Activated T-helper 1 cell treated with Interleukin-2 at 50 U/mL for 16 hours (primary cell): ENCODE data around the gene HOXA9.

ENCODE experiments used
- DNase-seq: peaks from one replicate; pipeline ENCODE4 v3.0.0-alpha.2; 2020; ENCODE audit warnings: low read depth

HOXA9 gene

DNA sequence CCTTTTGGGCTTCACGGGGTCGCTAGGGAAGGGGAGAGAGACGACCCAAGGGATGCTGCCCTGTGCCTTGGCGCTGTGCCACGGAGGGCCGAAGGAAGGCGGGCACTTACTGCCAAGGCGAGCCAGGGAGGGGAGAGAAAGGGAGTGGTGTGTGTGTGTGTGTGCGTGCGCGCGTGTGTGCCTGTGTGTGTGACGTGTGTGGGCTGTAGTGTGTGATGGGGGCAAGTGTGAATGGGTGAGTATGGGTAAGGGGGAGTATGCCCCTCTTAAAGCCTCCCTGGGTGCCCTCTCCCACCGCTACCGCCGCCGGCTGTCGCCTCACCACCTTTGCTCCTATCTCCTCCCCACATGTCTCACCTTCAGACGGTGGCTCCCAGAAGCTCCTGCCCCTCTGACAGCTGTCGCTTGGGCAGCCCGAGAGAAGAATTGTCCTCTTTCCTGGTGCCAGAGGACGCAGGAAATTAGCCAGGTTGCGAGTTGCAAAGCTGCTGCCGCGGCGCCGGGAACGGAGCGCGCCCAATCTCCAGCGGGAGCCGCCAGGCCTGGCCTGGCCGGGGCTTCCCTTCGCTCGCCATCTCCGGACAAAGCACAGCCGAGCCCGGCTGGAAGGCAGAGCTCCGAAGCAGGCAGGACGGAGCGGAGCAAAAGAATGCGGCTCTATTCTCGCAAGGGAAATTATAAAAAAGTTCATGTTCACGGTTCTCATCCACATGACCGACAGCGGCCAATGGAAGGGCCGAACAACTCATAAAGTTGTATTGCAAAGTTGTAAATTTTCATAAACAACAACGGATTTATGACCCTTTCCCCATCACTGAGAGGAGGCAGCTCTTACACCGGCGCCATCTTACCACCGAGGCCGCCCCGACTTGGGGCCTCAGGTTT lies 13.2 kb downstream of the HOXA9 start, which contains the start of gene HOXA3:
HOXA3 (minus strand) TSS at position 653 of the 885 bp plus-strand sequence. CDS start 41,943 bp downstream, outside the sequence.
- no peak for DNase-seq

DNA sequence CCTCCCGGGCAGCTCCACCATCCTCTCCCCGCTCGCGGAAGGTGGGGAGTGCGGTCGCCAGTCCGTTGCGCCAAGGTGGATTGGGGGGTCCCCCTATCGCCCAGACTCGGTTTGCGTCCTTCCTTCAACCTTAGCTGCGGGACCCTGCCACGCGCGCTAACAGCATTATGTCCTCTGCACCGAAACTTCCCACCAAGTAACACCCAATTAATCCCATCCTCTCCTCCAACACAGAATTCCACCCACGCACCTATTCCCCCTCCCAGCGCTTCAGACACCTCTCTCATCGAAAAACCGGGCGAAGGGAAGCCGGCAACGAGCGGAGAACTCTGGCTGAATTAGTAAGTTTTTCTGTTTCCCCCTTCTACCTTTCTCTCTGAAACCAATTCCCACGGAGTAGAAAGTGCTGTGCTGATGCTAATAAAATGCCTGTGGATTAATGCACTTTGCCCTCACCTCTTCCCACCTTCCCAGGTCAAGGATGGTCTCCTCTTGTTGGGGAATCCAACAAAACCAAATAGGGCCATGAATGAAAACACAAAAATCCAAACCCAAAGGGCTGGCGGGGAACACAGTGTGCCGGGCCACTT lies 13.9 kb downstream of the HOXA9 start:
- DNase-seq: no peak

DNA sequence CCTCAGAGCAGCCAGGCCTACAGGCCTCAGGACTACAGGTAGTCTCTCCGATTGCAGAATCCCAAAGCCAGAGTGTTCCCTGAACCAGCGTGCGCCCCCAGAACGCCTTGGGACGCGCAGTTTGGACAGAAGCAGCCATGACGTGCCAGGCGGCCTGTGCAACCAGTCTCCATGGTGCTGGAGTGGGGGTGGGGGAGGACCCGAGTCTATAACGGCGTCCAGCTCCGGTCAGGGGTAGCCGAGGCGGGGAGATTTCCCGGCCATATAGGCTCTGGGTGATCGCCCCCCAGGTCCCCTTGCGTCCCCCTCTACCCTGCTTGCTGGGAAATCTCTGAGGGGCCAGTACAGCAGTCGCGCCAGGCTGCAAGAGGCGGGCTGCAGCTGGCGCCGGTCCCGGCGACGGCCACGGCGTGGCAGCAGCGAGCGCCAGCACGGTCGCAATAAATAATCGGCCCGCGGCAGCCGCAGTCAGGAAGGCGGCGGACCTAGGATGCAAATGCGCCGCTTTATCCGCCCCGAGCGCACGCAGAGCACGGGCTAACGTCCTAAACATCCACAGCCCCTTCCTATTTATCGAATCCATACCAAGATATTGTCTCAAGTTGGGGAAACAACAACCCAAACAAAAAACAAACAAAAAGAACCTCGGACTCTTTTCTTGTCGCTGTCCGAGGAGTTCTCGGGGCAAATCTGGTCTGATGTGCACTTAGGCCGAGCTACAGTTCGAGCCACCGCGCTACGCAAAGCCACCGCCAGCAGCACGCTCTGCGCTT lies 14.6 kb downstream of the HOXA9 start:
- DNase-seq: peak; percentile 34

DNA sequence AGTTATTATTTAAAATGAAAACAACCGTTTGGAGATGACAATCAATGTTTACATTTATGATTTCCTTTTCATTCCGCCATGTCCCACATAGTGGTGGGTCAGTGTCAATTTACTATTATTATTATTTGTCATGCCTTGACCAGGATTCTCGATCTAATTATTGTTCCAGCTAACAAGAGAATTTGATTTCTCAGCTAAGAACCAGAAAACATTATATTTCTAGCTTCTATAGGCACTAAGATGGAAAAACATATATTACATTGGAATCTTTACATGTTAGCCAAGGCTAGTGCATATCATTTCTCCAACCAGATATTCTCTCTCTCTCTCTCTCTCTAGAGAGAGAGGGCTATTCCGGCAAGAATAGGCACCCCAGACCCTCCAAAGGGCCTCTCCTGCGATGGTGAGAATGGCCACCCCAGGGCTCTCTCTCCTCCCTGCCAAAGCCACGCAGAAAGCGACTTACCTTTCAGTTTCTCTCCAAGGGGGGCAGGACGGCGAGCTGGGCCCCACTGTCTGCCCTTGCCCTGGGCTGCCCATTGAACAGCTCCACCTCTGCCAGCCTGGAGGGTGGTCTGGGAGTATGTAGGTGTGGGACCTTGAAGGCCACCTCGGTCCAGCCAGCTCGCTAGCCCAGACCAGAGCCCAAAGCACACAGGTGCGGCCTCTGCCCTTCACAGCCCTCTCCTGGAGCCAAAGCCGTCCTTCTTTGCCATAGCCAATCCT lies 15.3 kb downstream of the HOXA9 start:
- no peak for DNase-seq

DNA sequence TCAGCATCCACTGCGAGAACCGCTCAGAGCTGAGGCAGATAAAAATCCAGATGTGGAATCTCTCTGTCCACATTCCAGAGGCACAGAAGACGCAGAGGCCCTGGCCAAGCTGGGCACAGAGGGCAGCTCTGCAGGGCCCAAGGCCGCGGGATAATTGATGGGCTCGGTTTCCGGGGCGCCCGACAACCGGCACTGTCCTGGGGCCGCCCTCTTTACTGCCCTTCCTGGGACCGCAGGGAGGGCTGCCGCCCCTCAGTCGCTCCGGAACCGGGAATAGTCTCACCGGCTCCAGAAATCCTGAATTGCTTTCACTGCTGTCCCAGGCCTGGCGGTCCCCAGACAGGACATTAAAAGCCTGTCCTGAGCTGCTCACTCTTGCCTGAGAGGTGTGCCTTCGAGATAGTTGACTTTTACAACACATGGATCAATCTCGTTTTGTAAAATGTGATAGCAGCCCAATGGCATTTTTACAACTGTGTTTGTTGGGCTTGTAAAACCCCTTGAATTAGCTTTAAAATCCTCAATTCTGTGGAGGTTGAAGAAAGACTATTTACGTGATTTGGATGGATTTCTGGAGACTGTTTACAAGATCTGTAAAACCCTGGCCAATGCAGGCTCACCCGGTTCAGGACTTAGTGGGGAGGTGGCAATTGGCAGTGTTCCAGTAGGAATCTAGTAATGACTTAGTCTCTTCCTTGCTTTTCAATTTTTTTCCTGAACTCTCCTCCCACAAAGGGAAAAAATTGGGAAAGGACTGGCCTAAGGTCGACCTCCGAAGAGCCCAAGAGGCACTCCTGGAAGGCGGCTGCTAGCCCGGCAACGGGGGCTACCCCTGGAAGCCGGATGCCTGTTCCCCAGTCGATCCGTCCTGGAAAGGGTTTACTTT lies 16.3 kb downstream of the HOXA9 start:
- DNase-seq: no peak

DNA sequence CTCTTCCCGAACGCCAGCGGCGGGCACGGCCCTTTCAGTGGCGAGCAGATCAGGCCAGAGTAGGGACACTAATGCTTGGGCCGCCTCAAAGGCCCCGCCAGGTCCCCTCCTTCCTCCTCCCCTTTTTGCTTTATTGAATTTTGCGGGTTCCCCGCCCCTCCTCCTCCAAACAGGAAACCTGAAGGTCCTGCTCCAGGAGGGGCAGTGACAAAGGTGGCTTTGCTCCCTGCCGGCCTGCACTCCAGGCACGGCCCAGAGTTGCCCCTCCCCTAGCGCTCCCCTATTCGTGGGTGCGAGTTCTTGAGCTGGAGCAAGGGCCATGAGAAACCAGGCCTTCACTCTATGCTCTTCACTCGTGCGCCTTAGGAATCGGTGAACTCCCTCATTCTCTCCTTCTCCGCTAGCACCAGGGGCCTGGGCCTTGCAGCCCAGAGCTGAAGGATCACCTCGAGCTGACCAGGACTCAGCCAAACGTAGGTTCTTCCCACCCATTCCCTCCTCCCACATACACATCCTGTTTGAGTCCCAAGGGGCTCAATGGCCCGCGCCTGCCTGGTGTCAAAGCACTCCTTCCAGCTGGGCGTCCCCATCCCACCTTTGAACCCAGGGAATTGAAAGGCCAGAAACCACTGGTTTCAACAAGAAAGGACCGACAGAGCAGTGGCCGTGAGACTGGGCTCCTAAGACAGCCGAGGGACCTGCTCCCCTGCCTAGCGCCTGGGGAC lies 17.1 kb downstream of the HOXA9 start:
- DNase-seq: no peak

DNA sequence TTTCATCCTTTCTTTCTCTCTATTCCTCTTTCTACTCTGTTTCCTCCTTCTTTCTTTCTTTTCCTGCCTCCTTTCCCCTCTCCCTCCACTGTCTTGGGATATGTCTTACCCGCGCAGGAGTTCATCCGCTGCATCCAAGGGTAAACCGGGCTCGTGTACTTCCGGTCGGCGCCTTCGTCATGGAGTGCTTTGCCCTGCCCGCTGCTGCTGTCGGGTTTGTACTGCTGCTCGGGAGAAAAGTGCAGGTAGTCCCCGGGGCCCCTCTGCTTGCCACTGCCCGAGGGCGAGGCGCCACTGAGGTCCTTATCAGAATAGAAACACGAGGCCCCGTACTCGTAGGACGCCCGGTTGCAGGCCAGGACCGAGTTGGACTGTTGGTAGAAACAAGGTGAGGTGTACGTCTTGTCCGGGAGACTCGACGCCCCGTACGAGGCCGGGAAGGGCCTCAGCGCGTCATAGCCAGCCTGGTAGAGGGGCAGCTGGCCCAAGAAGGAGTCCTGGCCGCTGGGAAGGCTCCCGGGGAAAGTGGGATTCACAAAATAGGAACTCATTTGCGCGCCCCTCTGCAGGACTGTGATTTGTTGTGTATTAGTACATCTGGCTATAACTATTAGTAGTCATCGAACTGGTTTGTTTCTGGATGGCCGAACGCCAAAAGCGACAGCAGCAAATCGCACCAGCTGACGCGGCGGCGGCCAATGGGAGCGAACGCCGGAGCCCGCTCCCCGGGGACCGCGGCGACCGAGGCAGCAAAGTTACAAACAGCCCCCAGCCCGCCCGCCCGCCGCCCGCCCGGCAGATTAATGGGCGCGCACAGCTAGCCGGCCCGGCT lies 17.9 kb downstream of the HOXA9 start, which contains the start of gene HOXA6:
HOXA6 (minus strand) TSS at position 576 of the 832 bp plus-strand sequence; CDS start at position 551, 25 bp downstream.
- DNase-seq: no peak

DNA sequence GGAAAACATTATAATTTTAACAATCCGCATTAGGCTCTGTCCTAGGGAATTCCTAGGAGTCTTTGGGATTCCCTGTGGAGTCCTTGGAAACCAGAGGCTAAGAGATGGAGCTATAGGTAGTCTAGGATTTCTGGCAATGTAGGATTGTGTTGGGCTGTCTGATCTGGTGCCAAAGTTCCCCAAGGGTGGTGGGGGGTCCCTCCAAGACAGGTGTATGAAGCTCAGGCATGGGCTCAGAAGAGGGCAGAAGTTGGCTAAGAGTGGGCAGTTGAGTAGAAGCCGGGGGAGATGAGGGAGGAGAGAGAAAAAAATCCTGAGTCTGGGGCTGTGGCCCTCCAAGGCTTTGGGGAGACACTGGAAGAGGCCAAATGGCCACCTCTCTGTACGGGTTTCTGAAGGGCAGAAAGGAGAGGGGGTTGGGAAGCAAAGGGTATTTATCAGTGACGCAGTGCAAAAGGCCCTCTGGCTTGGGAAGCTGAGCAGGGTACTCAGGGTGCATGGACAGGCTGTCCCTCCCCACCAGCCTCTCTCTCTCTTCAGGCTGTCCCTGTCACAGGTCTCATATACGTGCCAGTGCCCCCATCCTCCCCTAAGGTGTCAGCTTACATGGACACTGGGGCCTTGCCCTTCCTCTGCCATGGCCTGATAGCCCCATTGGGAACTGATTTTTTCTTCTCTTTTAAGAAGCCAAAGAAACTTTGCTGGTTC lies 18.7 kb downstream of the HOXA9 start:
- no peak for DNase-seq

DNA sequence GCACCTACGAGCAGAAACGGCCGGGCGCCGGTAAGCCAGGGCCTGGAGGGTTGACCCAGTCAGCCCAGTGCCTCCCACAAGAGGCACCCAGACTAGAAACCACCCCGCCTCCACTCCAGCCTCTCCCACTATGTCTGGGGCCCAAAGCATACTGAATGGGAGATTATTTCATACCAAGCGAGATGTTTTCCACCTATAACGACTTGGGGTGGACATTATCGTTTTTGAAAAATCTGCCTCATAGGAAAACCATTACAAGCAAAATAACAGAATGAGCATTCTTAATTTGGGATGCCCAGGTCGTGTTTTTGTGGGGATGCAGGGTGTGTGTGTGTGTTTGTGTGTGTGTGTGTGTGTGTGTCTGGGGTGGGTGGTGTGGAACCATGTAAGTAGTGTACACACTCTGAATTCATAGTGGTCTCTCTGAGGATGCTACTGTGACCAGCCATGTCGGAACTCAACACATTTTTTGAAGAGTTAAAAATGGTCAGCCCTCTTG lies 19.4 kb downstream of the HOXA9 start:
- DNase-seq: no peak

DNA sequence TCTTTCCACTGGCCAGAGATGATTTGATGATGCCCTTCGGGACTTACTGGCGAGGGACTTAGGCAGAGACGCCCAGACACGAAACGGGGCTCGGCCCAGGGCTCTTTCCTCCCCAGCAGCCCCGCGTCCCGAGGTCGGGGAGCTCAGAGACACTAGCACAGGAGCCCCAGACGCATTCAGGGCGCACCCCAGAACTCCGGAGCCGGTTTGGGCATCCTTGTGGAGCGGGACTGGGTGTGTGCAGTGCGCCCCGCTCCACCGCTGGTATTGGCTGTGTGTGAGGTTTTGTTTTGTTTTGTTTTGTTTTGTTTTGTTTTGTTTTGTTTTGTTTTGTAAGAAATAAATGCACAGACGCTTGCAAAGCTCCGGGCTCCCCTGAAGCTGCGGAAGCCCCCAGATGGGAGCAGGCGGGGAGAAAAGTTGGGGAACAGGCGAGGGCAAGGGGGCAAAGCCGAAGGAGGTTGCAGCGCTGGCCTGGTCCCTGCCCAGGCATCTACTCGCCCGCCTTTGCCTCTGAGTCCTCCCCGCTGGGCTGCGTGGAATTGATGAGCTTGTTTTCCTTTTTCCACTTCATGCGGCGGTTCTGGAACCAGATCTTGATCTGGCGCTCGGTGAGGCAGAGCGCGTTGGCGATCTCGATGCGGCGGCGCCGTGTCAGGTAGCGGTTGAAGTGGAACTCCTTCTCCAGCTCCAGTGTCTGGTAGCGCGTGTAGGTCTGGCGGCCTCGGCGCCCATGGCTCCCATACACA lies 20.0 kb downstream of the HOXA9 start:
- DNase-seq: no peak

DNA sequence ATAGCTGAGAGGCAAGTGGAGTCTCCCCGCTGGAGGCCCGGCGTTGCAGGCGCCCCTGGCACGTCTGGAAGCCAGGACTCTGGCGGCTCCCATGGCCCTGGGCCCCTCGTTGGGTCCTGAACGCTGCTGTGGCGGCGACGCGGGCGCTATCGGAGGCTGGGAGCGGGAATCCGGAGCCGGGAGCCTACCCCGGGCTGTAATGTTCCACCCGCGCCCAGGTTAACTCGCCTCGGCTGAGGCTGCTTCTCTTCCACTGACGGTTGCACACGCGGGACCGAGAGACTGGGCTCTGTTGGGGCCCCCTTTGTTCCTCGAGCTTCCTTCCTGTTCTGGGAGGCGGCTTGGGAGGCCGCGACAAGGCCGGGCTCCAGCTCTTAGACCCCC lies 20.6 kb downstream of the HOXA9 start:
- DNase-seq: no peak

DNA sequence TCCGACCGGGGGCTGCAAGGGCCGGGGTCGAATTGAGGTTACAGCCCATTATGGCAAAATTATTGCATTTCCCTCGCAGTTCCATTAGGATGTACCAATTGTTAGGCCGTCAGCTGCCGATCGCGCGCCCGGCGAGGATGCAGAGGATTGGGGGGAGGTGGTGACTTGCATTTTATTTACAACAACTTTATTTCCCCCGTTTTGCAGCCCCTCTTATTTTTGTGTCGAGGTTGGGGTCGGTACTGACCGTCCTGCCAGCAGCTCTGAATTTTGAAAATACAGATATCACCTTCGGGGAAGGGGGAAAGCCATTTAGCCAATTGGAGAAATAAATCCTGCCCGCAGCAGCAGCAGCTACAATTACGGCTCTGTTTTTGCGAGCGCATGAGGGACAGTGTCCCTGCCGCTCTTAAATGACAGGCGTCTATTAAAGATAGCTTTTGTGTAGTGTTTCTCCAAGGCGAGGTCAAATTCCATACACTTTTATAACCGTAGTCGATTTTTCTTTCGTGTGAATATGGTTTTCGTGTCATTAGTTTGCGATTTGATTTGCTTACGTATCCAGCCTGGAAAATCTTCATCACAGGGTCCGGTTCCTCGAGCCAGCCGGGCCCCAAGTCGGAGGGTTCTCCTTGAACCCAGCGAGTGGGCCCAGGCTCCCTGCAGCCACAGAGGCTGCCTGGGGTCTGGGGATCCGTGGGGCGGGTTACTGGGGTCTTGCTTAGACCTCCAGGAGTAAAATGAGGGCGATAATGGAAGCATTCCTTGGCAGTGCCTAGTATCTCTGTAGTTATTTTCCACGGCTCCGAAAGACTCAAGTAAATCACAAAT lies 21.2 kb downstream of the HOXA9 start:
- no peak for DNase-seq

DNA sequence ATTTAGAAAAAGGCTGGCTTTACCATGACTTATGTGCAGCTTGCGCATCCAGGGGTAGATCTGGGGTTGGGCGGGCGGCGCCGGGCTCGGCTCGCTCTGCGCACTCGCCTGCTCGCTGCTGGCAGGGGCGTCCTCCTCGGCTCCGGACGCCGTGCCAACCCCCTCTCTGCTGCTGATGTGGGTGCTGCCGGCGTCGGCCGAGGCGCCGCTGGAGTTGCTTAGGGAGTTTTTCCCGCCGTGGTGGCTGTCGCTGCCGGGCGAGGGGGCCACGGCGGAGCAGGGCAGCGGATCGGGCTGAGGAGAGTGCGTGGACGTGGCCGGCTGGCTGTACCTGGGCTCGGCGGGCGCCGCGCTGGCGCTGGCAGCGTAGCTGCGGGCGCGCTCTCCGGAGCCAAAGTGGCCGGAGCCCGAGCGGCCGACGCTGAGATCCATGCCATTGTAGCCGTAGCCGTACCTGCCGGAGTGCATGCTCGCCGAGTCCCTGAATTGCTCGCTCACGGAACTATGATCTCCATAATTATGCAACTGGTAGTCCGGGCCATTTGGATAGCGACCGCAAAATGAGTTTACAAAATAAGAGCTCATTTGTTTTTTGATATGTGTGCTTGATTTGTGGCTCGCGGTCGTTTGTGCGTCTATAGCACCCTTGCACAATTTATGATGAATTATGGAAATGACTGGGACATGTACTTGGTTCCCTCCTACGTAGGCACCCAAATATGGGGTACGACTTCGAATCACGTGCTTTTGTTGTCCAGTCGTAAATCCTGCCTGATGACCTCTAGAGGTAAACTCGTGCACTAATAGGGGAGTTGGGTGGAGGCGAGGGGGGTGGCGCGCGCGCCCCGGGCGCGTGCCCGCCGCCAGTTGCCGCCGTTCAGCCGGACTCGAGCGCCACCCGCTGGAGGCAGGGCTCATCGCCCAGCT lies 22.1 kb downstream of the HOXA9 start, which contains the start of gene HOXA5:
HOXA5 (minus strand) TSS at position 659 of the 927 bp plus-strand sequence; CDS start at position 585, 74 bp downstream.
- no peak for DNase-seq

DNA sequence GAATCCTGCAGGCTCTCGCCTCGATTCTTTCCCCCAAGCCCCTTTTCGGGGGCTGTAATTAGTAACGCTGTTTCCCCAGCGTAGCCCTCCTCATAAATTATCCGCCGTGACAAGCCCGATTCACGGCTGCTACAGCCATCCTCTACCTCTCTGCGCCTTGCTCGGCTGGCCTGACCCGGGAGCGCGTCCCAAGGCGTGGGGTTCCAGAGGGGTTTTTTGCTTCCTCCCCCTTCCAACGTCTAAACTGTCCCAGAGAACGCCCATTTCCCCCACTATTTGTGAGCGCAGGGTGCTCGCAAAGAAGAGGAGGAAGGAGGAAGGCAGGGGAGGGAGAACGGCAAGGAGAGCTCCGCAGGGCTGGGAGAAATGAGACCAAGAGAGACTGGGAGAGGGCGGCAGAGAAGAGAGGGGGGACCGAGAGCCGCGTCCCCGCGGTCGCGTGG lies 22.7 kb downstream of the HOXA9 start:
- DNase-seq: no peak

DNA sequence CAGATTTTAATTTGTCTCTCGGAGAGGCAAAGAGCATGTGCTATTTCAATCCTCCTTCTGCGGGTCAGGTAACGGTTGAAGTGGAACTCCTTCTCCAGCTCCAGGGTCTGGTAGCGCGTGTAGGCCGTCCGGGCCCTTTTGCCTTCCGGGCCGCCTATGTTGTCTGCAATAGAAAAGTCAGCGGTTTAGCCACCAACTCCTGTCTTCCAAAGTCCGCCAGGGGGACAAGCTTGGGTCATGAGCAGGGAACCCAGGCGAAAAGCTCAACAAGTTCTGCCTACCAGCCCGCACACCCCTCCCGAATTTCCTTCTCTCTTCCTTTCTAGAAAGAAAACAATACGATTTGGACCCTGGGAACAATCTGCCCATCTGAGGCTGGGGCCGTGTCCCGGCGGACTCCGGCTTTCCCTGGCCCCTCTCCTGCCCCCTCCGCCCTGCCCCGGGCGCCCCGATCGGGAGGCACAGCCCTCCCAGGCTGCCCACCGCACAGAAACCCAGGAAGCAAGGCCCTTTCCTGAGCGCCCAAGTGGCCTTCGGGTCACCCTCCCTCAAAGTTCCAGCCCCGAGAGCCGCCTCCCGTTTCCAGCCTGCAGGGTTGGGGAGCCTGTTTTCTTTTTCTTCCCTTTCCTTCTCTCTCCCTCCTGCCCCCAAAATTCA lies 23.3 kb downstream of the HOXA9 start:
- no peak for DNase-seq
